GM12872 (cell line): ENCODE data around the gene KIF21A.

Experiments
- CTCF ChIP-seq: IDR thresholded peaks from 3 replicates; pipeline ENCODE4 v1.5.1; 2011; ENCODE audit warnings: low read depth, mild to moderate bottlenecking, low read length, moderate library complexity; ENCODE audit not compliant: insufficient read depth

The KIF21A gene

GRCh38 chr12:39327510-39327909 lies 115.4 kb downstream of the KIF21A start:
- no peak for TF ChIP-seq CTCF

- TF ChIP-seq CTCF, result no peak
Measured at GRCh38 chr12:39319180-39319579, 123.7 kb downstream of the KIF21A start.

GRCh38 chr12:39314547-39314946 lies 128.4 kb downstream of the KIF21A start:
- TF ChIP-seq CTCF, result no peak

GRCh38 chr12:39309516-39309915 lies 133.4 kb downstream of the KIF21A start:
- TF ChIP-seq CTCF, result no peak

- no peak for TF ChIP-seq CTCF
Measured at GRCh38 chr12:39301422-39301821, 141.5 kb downstream of the KIF21A start.

GRCh38 chr12:39300799-39301198 lies 142.1 kb downstream of the KIF21A start:
- no peak for TF ChIP-seq CTCF

GRCh38 chr12:39297891-39298290 lies 145.0 kb downstream of the KIF21A start:
- no peak for TF ChIP-seq CTCF

GRCh38 chr12:39296496-39296895 lies 146.4 kb downstream of the KIF21A start:
- no peak for TF ChIP-seq CTCF
